IPS-NIHi7 (cell line): ENCODE measurements around the gene LRRC32.
"Not testable (repeated sequence)": the region's sequence is repeated elsewhere in the genome, so short reads cannot be mapped to it uniquely, and the experiment has no call there.

Source experiments
- DNase-seq: peaks from one replicate; pipeline ENCODE4 v3.0.0; 2012; ENCODE audit warnings: mixed read lengths; ENCODE audit errors: extremely low spot score

The LRRC32 gene

DNA sequence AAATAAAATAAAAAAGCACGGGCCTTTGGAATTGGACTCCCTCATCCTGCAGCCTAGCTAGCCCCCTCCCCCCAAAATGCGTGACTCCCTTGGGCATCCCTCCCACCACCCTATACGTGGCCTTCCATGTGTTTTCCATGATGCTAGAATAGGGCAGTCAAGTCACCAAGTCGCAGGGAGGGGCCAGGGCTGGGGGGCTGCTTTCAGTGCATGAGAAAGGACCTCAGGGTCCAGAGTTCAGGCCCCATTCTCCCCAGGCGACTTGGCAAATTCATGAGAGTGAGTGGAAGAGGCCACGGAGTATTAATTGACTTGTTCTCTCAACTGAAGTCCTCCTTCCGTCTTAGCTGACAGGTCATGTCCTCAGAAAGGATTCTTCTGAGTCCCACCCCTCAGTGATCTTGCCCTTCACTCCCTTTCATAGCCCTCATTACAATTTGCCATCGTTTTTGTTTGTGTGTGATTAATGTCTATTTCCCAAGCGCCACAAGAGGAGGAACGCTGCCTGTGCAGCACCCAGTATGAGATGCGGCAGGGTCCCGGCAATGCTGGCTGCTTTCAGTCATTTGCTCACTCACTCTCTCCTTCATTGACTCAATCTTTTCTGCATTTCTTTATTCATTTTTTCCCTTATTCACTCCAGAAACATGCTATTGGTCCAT is 17.4 kb downstream of the LRRC32 start:
- DNase-seq: no peak

DNA sequence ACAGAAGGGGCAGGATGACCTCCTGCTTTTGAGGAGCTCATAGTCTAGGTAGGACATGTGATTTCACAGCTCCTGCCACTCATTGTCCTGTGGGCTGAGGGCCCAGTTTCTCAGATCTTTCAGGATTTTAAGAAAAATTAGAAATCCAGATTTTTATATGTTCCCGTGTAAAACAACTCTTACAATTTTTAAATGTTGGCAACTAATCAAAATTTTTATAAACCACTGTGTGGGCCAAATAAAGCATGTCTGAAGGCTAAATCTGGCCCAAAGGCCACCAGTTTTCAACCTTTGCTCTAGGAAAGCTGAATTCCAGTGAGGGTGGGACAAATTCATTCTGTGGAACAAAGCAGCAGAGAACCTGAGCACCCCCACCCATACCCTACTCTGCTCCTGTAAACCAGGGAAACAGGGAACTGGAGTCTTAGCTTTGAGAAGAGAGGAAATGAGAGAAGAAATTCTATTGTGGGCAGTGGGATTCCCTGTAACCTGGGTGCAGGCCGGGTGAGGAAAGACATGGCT is 20.6 kb downstream of the LRRC32 start:
- no peak for DNase-seq

DNA sequence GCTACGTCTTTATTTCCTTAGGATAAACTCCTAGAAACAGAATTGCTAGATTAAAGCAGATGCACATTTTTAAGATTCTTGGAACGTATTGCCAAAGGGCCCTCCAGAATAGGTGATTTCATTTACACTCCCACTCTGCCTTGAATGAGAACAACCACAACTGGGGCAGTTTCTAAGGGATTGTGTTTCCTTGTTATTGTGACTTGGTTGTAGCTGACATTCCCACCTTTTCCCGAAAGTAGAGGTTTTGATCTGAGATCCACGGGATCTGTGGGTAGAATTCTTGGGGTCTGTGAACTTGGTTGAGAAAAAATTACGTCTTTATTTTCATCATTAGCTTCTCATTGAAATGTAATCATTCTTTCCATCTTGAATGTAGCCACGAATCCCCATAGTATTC is 21.5 kb downstream of the LRRC32 start:
- DNase-seq: no peak

DNA sequence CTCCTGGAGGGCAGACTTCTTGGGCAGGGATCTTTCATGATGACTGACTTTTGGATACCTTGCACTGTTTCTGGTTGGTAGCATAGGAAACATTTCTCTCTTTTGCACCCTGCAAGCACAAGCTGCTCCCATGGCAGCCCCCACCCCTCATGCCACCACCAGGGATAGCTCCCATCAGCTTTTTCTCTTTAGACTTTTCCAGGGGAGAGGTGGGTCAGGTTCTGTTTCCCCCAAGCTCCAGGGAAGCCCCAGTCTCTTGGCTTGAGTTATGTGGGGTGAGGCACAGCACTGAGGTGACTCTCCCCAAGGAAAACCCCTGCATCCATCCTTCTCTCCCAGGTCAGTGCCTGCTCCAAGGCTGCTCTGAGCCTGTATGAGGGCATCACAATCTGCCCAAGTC is 22.5 kb downstream of the LRRC32 start:
- DNase-seq: no peak

DNA sequence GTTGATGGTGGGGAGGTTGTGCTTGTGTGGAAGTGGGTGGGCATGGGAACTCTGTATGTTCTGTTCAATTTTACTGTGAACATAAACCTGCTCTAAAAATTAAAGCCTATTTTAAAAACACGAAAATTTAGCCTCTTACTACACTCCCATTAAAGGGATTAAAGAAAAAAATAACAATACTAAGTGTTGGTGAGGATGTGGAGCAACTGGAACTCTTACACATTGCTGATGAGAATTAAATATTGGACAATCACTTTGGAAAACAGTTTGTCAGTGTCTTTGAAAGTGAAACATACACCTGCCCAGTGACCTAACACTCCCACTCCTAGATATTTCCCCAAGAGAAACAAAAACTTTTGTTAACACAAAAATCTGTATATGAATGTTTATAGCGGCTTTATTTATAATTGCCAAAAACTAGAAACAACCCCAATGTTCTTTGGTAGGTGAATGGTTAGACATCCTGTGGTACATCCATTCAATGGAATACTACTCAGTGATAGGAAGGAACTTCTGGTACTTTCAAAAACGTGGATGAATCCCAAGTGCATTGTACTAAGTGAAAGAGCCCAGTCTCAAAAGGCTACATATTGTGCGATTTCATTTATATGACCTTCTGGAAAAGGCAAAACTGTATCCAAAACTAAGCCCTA is 23.5 kb downstream of the LRRC32 start:
- DNase-seq: no peak

GRCh38 chr11:76644591-76644990 is 26.0 kb downstream of the LRRC32 start:
- no peak for DNase-seq

GRCh38 chr11:76643711-76644110 is 26.8 kb downstream of the LRRC32 start:
- DNase-seq: not testable (repeated sequence)

DNA sequence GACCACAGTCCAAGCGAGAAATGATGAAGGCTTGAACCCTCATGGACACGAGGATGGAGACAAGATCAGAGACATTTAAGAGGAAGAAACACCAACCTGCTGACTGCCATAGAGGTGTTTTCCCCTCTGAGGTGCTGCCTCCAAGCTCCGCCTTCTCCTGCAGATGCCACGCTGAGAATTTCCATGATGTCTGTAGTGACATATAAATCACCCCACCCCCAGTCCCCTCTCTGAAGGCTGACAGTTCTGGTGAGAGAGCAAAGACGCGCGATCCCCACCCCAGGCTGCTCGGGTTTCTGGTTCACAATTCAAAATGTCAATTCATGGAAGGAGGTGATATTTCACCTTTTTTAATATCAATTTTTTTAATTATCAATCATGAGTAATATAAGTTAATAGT is 28.2 kb downstream of the LRRC32 start:
- DNase-seq: no peak

DNA sequence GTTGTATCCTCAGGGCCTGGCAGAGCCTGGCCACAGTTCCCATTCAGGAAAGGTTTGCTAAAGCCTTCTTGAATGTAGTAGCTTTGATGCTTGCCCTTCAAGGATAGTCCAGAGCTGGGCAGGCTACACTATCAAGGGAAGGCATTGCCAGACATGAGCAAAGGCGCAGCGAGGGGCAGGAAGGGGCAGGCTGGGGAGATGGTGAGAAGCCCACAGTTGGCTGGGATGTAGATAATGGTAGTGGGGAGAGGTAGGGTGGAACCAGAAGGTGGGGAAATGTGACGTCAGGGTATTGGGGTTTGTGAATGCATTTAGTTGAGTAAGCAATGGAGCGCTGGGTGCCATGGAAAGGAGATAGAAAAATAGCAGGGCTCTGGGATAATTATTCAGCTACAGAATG is 28.6 kb downstream of the LRRC32 start:
- no peak for DNase-seq

DNA sequence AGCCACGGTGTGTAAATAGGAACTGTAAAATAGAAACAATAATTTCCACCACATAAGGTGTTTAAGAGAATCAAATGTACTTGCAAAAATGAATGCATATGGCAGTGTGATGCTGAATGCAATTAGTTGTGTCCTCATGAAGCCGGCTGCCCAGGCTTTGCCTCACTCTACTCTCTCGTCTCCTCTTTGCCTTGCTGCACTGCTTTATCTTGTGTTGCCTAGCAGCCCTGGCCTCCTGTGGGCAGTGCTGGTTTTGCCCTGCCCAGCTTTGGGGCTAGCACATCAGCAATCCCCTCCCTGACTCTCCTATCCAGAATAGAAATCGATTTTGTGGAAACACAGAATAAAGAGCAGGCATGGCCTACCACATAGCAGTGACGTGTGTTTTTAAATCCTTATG is 30.0 kb downstream of the LRRC32 start:
- no peak for DNase-seq

DNA sequence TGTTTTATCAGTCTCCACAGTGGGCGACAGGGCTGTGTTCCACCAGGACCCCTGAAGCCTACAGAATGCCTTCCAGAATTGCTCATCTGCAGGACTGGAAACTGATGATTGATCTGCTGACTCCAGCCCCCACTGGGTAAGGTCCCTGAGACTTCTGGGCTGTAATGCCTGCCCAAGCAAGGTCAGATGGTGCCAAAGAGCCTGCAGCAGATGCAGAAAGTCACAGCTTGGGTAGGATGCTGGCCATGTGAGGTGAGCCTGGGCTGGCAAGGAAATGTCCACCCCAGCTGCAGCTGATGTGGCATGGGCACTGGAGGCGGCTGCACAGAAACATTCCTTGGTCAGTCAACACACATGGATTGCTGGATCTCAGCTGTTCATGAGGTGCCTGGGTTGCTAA is 30.9 kb downstream of the LRRC32 start:
- DNase-seq: no peak

DNA sequence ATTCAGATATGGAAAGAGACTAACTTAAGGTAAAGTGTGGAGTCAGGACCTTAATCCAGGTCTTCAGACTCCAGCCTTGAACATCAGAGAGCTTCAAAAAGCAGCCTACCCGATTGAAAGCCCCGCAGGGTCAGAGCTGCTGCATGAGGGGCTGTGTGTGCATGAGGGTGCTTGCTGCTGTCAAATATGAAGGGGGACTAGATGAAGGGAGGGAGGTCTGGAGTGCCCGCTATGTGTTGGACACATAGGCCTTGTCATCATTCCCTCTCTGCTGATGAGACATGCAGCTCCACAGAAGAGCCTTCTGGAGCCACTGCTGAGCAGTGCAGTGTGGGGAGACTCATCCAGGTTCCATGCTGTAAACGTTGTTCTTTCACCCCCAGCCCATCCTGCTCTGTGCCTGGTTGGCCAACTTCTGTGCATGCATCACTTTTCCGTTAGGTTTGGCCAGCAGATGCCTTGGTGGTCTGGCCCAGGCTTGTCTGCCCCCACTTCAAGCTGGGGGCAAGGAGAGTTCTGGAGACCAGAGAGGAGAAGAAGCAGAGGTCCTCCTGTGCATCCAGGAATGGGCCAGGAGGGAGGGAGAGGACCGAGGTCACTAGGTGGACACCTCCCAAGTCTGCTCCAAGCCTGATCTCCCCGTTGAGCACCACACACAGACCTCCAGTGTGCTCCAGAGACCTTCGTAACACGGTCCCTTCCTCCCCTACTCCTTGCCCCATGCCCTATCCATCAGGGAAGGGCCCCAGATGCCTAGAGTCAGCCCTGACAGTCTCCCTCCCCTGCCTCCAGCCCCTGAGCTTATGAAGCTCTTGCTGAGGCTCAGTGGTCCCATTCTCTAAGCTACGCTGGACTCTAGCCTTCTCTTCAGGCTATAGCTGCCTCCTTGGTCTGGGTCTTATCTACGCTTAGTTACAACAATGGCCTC is 32.0 kb downstream of the LRRC32 start:
- DNase-seq: no peak

DNA sequence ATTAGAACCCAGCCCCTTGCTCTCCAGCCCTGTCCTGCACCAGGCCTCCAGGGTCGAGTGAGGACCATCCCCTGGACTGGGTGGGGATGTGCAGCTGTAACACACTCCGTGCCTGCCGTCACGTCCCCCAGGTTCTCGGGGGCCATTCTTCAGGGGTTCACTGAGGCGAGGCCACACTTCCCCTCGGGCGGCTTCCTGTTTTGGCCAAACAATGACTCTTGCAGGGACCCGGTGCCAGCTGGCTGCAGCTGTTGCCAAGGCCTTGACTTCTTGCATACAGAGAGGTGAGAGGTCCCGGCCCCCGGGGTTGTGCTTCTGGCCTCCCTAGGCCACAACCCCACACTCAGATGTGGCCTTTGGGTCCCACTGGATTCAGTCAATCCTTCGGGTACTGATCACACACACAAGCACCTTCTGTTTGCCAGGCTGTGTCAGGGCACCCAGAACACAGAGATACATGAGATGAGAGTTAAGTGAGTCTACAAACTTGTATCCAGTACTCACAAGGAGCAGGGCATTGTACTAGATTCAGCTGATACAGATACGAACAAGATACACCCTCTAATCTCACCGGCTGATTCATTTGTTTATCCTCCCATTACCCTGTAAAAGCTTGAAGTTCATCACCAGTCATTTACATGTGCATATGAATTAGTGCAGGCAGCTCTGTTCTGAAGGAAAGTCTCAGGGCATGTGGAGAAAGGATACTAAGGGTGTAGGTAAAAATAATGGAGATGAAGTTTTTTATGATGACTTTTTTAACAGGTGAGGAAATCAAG is 32.9 kb downstream of the LRRC32 start:
- no peak for DNase-seq

DNA sequence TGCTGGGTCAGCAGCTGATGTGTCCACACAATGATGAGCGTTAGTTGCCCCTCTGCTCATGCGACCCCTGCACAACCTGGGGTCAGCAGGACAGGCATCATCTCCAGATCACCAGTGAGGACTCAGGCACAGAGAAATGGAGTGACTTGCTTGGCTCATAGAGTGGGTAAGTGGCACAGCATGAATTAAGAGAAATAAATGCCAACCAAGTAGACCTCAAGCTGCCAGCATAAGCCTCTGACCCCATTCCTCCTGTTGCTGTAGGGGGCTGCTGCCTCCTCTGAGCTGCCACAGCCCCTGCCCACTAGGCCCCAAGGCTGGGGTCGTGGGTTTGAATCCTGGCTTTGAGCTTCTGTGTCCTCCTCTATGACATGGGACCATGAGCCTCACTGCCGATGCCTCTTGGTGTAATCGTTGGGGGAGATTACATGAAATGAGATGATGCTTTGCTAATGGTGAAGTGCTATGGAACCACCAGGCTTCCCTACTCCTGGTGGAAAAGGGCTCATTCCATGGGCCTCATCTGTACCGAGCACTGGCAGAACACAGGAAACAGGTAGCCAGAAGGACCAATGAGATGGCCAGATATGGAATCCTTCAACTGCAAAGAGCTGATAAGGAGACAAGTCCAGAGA is 33.6 kb downstream of the LRRC32 start:
- DNase-seq: no peak

- no peak for DNase-seq
These were observed 34.4 kb downstream of the LRRC32 start for GRCh38 chr11:76635991-76636738.

DNA sequence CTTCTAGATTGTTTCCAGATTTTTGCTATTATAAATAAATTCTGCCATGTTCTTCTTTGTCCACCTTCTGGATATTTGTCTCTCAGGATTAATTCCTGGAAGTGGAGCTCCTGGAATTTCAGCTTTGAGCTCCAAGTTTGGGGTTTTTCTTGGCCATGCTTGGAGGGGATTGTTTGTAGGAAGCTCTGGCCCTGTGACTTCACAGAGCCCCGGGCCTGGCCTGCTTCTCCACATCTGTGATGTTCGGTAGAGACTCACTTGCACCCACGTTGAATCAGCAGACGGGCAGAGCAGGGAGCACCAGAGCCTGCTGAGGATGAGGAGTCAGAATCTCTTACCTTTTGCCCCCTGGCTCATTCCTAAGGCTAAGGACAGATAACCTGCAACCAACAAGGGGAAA is 35.7 kb downstream of the LRRC32 start:
- DNase-seq: no peak

DNA sequence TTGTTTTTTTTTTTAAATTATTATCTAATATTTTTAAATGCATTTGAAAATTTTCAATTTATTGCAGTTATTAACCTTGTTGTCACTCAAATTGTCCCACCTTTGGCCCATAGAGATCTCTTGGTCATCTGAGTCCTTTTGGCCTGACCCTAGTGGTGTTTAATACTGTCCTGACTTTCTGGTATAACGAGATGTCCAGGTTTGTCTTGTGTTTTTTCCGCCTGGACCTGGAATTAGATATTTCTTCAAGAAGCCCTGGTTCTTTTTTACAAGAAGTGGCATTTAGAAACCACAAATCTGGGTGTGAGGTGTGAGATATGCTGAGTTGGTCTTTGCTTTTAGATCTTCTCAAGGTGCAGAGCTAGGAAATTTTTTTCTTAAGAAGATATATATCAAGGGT is 38.1 kb downstream of the LRRC32 start:
- DNase-seq: no peak

GRCh38 chr11:76631566-76632308 is 38.8 kb downstream of the LRRC32 start:
- DNase-seq: no peak

- DNase-seq: no peak
These were observed 39.8 kb downstream of the LRRC32 start for GRCh38 chr11:76630600-76631281.
